IMR-90 (cell line): ENCODE measurements around the gene MTUS2. TPM values are rescaled to one million over a fixed set of nuclear protein-coding genes. Genes with fewer than 3 reads are reported as not detected.
A peak's percentile ranks its signal among the peaks of the same experiment; 100 is the strongest.

Experiments used
- ATAC-seq: fragments of 200-7000 bp; cut with Tn5 transposase; 2 replicates; pipeline ENCODE4 v1.9.1; 2020; ENCODE audit warnings: low read depth, mild to moderate bottlenecking, moderate library complexity
- BruUV-seq: library from RNA; stranded (reverse); fragments of 400-500 nt; replicated peaks from 2 replicates; lab custom pipeline; 2021; lab: Mats Ljungman, UMichigan
- CTCF ChIA-PET: fragments of 300-600 bp; formaldehyde crosslinking; extraction: SDS; loops from one replicate; lab custom pipeline; 2021; ENCODE audit warnings: antibody characterized with exemption; lab: Yijun Ruan, JAX
- POLR2A ChIA-PET: fragments of 300-600 bp; sonication (Branson Sonifier 250); formaldehyde crosslinking; loops from one replicate; lab custom pipeline; 2022; ENCODE audit warnings: antibody characterized with exemption; ENCODE audit not compliant: unreplicated experiment; lab: Charles Lee
- DNase-seq: peaks from one replicate; pipeline ENCODE4 v3.0.0; 2013
- H2AFZ ChIP-seq: replicated peaks from 2 replicates; pipeline ENCODE3; 2013; ENCODE audit warnings: low read length, mild to moderate bottlenecking; ENCODE audit not compliant: poor library complexity
- H2AK5ac ChIP-seq: 2 replicates; pipeline ENCODE4 v1.6.1; 2013; ENCODE audit warnings: low read depth, low read length, inconsistent platforms
- H2AK9ac ChIP-seq: replicated peaks from 2 replicates; pipeline ENCODE3; 2013; ENCODE audit warnings: mild to moderate bottlenecking, low read depth, low read length, moderate library complexity; ENCODE audit not compliant: poor library complexity
- H2BK120ac ChIP-seq: 2 replicates; pipeline ENCODE4 v1.6.1; 2013; ENCODE audit warnings: low read depth, low read length, inconsistent platforms
- H2BK15ac ChIP-seq: 3 replicates; pipeline ENCODE4 v1.6.1; 2013; ENCODE audit warnings: low read depth, low read length, inconsistent platforms
- H2BK20ac ChIP-seq: 2 replicates; pipeline ENCODE4 v1.6.1; 2013; ENCODE audit warnings: low read depth, mild to moderate bottlenecking, inconsistent platforms, low read length, moderate library complexity
- H2BK5ac ChIP-seq: 2 replicates; pipeline ENCODE4 v1.6.1; 2013; ENCODE audit warnings: mild to moderate bottlenecking, low read depth, low read length, inconsistent platforms; ENCODE audit not compliant: poor library complexity, severe bottlenecking
- H3K14ac ChIP-seq: replicated peaks from 2 replicates; pipeline ENCODE4 v1.6.1; 2013; ENCODE audit warnings: low read depth, low read length, inconsistent platforms
- H3K18ac ChIP-seq: 2 replicates; pipeline ENCODE4 v1.6.1; 2013; ENCODE audit warnings: low read depth, low read length, control low read depth
- H3K23ac ChIP-seq: 2 replicates; pipeline ENCODE4 v1.6.1; 2013; ENCODE audit warnings: low read depth, low read length, inconsistent platforms
- H3K27ac ChIP-seq: 2 replicates; pipeline ENCODE4 v1.5.1; 2013; ENCODE audit warnings: mild to moderate bottlenecking, control low read depth, low read length; ENCODE audit not compliant: insufficient read depth
- H3K27me3 ChIP-seq: 2 replicates; pipeline ENCODE4 v1.6.1; 2013; ENCODE audit warnings: low read length; ENCODE audit not compliant: control insufficient read depth, insufficient read depth
- H3K36me3 ChIP-seq: 2 replicates; pipeline ENCODE4 v1.6.1; 2013; ENCODE audit warnings: low read length, mixed read lengths; ENCODE audit not compliant: control insufficient read depth, insufficient read depth
- H3K4ac ChIP-seq: 2 replicates; pipeline ENCODE4 v1.6.1; 2013; ENCODE audit warnings: low read depth, low read length, inconsistent platforms
- H3K4me1 ChIP-seq: 2 replicates; pipeline ENCODE4 v1.6.1; 2013; ENCODE audit warnings: low read length, mixed read lengths; ENCODE audit not compliant: control insufficient read depth, insufficient read depth
- H3K4me2 ChIP-seq: 2 replicates; pipeline ENCODE4 v1.6.1; 2013; ENCODE audit warnings: low read depth, mild to moderate bottlenecking, control low read depth, low read length, moderate library complexity
- H3K4me3 ChIP-seq: 2 replicates; pipeline ENCODE4 v1.5.1; 2013; ENCODE audit warnings: low read depth, mild to moderate bottlenecking, control low read depth, low read length, moderate library complexity; ENCODE audit not compliant: insufficient read depth
- H3K56ac ChIP-seq: 2 replicates; pipeline ENCODE4 v1.6.1; 2013; ENCODE audit warnings: low read length, inconsistent platforms; ENCODE audit not compliant: insufficient read depth; ENCODE audit errors: extremely low read depth
- H3K79me1 ChIP-seq, 2 experiments: 2 replicates each; pipeline ENCODE4 v1.6.1; 2013; ENCODE audit warnings: low read length in 2 of 2, inconsistent platforms in 1 of 2, low read depth in 1 of 2
- H3K9ac ChIP-seq: 2 replicates; pipeline ENCODE4 v1.6.1; 2013; ENCODE audit warnings: low read depth, low read length, control low read depth
- H3K9me1 ChIP-seq: 2 replicates; pipeline ENCODE4 v1.6.1; 2013; ENCODE audit warnings: low read length, inconsistent platforms; ENCODE audit not compliant: insufficient read depth
- H3K9me3 ChIP-seq: 2 replicates; pipeline ENCODE4 v1.6.1; 2013; ENCODE audit warnings: low read length; ENCODE audit not compliant: control insufficient read depth, insufficient read depth
- H4K20me1 ChIP-seq: 2 replicates; pipeline ENCODE4 v1.6.1; 2013; ENCODE audit warnings: low read length, inconsistent platforms; ENCODE audit not compliant: insufficient read depth
- H4K5ac ChIP-seq: 2 replicates; pipeline ENCODE4 v1.6.1; 2013; ENCODE audit warnings: mild to moderate bottlenecking, low read depth, low read length, control low read depth
- H4K8ac ChIP-seq, 2 experiments: 2 replicates each; pipeline ENCODE4 v1.6.1; 2013; ENCODE audit warnings: low read depth in 2 of 2, low read length in 2 of 2, control low read depth in 1 of 2, inconsistent platforms in 1 of 2
- H4K91ac ChIP-seq: 2 replicates; pipeline ENCODE4 v1.6.1; 2013; ENCODE audit warnings: low read depth, low read length, inconsistent platforms; ENCODE audit not compliant: insufficient read depth
- BHLHE40 ChIP-seq: fragments of 150-350 bp; IDR thresholded peaks from 2 replicates; pipeline ENCODE4 v1.6.1; 2016; ENCODE audit warnings: mild to moderate bottlenecking, low read depth, low read length
- MAFK ChIP-seq: IDR thresholded peaks from 2 replicates; pipeline ENCODE4 v1.6.1; 2012; ENCODE audit warnings: low read depth, low read length, improper control_type of control experiment
- WGBS, 2 experiments: methylation state at CpG; one replicate each; pipeline versions ENCODE4 v1.1.5 to v1.1.7; 2013; ENCODE audit warnings: missing lambda C conversion rate in 2 of 2; ENCODE audit not compliant: insufficient read length in 1 of 2; ENCODE audit errors: extremely low coverage in 2 of 2; 5-methylcytosine and 5-hydroxymethylcytosine counted together
- dilution Hi-C: fragments of 300-500 bp; cut with HindIII; formaldehyde crosslinking; loops from one replicate; pipeline ENCODE4 v1.14.3; 2018; ENCODE audit warnings: low sequenced_read_pairs; ENCODE audit not compliant: unreplicated experiment
- in situ Hi-C: fragments of 300-500 bp; cut with MboI; formaldehyde crosslinking; loops from 3 replicates; pipeline ENCODE4 v1.14.3; 2019; ENCODE audit warnings: low sequenced_read_pairs, inconsistent platforms, mixed read lengths
- intact Hi-C: fragments of 100-400 bp; cut with micrococcal nuclease; formaldehyde crosslinking; loops from 2 replicates; pipeline ENCODE4 v1.10.0; 2022
- polyA plus RNA-seq, 3 experiments: library from polyadenylated mRNA; depleted of rRNA; stranded (reverse); fragments of >200 nt; gene quantifications; 2 replicates each; pipeline ENCODE4 v1.2.3, GENCODE V29; 2012; ENCODE audit warnings: low replicate concordance in 1 of 3
- total RNA-seq: library from RNA; depleted of rRNA; stranded (reverse); fragments of >200 nt; gene quantifications from 2 replicates; pipeline ENCODE4 v1.2.3, GENCODE V29; 2012

Gene MTUS2
- total and polyA plus RNA-seq, 2 of the 4 experiments (the other 2 are of a cell fraction), result under 0.01 to 0.02 TPM

DNA sequence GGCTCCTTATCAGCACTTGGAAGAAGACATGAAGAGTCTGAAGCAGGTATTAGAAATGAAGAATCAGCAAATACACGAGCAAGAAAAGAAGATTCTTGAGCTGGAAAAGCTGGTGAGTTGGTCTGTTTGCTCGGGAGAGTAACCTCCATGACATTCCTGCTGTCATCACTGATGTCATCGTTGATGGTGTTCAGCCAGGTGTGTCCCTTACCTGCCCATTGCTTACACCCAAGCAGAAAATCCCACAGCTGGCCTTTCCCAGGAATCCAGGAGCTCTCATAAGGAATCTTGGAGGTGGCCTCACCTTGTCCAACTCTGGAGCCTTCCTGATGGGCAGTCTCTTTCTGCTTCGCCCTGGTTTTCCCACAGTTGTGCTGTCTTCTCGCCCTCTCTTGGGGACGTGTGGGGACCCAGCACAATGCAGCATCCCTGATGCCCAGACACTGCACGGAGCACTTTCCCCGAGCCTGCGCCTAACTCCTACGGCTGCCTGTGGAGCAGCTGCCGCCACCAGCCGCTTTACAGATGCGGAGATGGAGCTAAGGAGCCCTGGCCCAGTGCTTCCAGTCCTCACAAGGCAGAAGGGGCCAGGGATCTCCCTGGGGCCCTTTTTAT lies 678.4 kb downstream of the MTUS2 start:
- no peak overlapping the region for H3K23ac ChIP-seq
- no peaks in the 10 kb centered on the region for H3K9me3 ChIP-seq
- no peak overlapping the region for H3K27ac ChIP-seq
- no TSS peak for BruUV-seq
- H3K4ac ChIP-seq, result no peak overlapping the region
- no peaks in the 10 kb centered on the region for H3K79me1 ChIP-seq
- no peak overlapping the region for H2AK5ac ChIP-seq
- no peak overlapping the region for H4K5ac ChIP-seq
- no peak overlapping the region for H2AK9ac ChIP-seq
- no peaks in the 10 kb centered on the region for H3K9me1 ChIP-seq
- no peak overlapping the region for H3K4me2 ChIP-seq
- no peak overlapping the region for H2BK15ac ChIP-seq
- no peak overlapping the region for H3K4me3 ChIP-seq
- no peak overlapping the region for H4K8ac ChIP-seq
- H3K36me3 ChIP-seq, result no peaks in the 10 kb centered on the region
- H3K27me3 ChIP-seq, result peaks cover 41% of the 10 kb centered on the region
- no peak for TF ChIP-seq BHLHE40
- peak; percentile 19; the same call in 1 of the 2 replicates for TF ChIP-seq MAFK
- H3K56ac ChIP-seq, result no peak overlapping the region
- peaks cover 9% of the 10 kb centered on the region; the same call in 1 of the 2 replicates for H3K4me1 ChIP-seq
- dilution Hi-C loops, result no loop called here
- in situ Hi-C loops, result no loop called here
- no peak overlapping the region for H2BK5ac ChIP-seq
- H3K18ac ChIP-seq, result no peak overlapping the region
- H3K9ac ChIP-seq, result no peak overlapping the region
- DNase-seq (no peak), ATAC-seq (no peak)
- CTCF ChIA-PET, result interaction anchor here (2.6 kb wide), 1 partner anchor 9 kb away, joined by 6 read pairs; no protein-coding TSS in a partner anchor
- 88% methylated on average over 6 of the region's 13 CpGs; no CpG with 5 or more reads in 1 of the 2 experiments for WGBS, 2 experiments
- no peak overlapping the region for H2BK120ac ChIP-seq
- intact Hi-C loops, result no loop called here
- H4K91ac ChIP-seq, result no peak overlapping the region
- H2BK20ac ChIP-seq, result no peak overlapping the region
- POLR2A ChIA-PET, result no interaction called here
- H3K14ac ChIP-seq, result no peak overlapping the region
- H2AFZ ChIP-seq, result no peak overlapping the region
- no peaks in the 10 kb centered on the region for H4K20me1 ChIP-seq
